GM18502 (cell line): ENCODE data around the gene SCRG1.
A peak's percentile ranks its signal among the peaks of the same experiment; 100 is the strongest.

Source experiments
- ATAC-seq: cut with Tn5 transposase; IDR thresholded peaks from one replicate; pipeline ENCODE4 v1.9.1; 2021; ENCODE audit warnings: mild to moderate bottlenecking; ENCODE audit not compliant: unreplicated experiment, poor library complexity

The SCRG1 gene

DNA sequence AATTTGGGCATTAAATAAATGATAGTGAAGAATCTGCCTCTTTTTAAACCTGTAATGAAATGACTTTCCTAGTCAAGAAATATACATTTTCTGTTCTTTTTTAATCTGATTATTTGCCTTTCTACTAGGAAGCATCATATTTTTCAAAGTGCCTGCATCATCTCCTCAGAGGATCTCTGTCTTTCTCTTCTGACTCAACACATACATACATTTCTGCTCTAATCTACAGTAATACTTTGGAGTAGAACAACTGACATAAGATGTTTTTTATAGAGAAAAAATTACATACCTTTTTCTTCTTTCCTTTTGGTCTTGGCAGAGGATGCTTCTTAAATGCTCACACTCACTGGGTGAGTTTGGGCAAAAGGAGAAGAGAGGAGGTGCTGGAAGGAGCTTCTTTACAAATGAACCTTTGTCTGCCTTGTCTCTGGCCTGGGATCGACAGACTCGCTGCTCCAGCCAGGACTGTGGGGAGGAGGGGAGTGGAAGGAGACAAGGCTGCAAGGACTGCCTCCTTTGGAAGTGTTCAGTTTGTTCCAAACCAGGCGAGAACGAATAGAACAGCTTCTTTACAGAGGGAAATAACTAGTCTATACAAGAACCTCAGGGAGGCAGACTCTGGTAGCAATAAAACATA is at the start of gene SCRG1:
Gene SCRG1 (minus strand): TSS at position 338 of the 637 bp plus-strand sequence. CDS start 7,702 bp downstream, outside the sequence.
- ATAC-seq: no peak

DNA sequence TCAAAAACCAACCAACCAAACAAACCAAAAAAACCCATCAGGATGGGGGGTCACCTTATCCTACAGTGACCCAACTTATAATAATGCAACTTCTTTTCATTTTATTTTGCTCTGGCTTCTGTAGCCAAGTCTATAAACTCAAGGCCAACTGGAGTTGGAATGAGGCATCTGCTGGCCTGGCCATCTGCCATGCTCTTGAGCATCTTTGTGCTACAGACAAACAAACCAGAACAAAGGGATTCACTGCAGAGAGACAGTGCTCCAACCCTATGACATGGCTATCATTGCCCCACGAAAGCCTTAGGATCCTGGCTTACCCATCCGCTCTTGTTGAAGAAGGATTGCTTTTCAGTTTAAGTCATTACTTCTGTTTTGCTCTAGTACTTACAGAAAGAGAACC is 49.2 kb upstream of the SCRG1 start:
- ATAC-seq: no peak

DNA sequence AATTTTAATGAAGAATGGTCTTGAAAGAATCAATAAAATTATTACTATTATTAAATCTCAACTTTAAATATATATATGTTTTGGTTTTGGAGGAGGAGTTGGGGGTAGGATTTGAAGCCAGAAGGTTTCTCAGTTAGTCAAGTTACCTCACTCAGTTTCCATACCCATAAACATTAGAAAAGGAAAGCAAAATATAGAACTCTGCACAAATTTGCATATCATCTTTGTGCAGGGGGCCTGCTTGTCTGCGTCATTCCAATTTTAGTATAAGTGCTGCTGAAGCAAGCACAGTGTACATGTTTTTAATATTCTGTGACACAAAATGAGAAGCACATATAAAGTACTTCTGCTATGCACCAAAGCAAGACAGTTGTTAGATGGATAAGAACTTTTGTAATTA is 47.5 kb upstream of the SCRG1 start:
- peak; percentile 95 for ATAC-seq

DNA sequence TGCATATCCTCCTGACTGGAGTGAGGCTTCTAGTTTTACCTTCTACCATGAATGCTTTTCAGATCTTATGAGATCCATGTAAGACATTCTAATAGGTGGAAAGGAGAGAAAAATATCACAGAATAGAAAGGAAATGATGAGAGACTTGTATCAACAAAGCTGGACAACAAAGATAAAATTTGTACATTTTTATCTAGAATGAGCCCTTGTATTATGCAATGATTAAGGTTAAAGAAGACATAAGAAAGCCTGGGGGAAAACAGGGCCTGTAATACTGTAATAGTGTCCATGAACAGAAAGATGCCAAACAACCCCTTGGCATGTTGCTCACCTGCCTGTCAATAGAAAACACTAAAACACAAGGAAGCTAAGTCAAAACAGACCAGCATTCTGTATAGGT is 44.2 kb upstream of the SCRG1 start:
- no peak for ATAC-seq

DNA sequence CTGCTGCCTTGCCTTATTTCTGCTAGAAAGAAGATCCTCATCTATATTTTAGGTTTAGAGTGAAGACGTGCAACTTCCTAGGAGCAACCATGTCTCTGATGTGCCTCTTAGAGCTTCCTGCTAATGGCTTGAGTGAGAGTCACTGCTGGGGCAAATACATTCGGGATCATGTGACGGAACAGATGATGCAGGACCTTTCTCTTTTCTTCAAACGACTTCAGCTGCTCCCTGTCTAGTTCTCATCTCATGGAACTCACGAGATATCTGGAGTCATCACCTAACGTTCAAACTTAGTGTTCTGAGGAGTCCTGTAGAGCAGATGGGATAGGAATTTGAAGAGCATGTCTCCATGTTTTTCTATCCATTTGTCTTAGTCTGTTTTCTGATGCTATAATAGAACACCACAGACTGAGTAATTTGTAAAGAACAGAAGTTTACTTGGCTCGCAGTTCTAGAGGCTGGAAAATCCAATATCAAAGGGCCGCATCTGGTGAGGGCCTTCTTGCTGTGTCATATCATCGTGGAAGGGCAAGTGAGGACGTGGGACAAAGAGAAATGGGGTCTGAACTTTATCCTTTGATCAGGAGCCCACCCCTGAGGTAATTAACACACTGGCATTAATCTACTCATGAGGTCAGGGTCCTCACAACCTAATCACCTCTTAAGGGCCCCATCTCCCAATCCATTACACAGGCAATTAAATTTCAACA is 43.5 kb upstream of the SCRG1 start:
- no peak for ATAC-seq

DNA sequence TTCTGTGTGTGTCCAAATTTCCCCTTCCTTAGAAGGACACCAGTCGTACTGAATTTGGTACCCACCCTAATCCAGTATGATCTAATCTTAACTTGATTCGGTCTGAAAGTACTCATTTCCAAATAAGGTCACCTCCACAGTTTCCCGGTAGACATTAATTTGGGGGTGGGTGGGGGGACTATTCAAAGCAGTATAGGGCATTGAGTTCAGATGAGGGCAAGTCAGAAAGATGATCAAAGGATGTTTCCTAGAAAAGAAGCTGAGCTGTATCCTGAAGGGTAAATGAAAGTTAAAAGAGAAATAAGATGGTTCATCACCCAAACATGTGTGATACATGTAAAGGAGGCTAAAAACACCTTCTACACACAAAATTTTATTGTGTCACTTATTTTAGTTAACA is 42.0 kb upstream of the SCRG1 start:
- no peak for ATAC-seq

DNA sequence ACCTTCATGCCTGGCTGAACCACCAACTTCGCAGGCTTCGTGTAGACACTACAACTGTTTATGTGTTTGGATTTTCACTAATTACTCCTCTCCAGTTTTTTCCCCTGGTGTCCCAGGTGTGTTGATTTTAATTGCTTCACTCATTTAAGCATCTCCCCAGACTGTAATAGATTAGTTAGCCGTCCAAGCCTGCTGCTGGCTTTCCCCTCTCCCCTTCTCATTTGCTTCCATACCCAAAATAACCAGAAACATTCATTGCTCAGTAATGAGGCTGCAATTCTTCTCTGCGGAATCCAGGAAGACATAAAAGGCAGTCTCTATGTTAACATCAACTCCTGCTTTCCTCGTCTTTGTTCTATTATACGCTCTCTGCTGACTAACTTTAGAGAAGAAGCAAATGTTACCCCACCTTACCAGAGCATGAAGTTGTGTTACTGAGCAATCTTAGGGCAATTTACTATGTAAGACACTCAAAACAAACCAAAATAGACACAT is 37.9 kb upstream of the SCRG1 start:
- ATAC-seq: no peak

DNA sequence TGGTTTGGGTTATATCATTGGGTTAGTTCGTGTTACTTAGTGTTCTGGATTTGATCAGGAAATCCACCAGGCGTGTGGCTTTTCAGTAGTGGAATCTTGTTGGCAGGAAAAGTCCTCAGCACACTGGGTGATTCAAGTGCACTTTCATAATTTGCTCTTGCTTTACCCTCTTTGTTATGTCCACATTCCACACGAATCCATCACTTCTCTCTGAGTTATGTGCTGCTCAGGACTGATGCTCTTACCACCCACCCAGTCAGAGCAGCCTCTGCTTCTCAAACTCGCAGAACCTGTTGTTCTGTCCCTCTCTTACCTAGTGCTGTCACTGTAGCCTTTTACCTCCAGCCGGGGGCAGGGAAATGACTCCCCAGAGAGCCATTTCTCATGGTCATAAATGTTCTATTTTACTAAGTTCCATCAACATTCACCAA is 37.2 kb upstream of the SCRG1 start:
- ATAC-seq: no peak

DNA sequence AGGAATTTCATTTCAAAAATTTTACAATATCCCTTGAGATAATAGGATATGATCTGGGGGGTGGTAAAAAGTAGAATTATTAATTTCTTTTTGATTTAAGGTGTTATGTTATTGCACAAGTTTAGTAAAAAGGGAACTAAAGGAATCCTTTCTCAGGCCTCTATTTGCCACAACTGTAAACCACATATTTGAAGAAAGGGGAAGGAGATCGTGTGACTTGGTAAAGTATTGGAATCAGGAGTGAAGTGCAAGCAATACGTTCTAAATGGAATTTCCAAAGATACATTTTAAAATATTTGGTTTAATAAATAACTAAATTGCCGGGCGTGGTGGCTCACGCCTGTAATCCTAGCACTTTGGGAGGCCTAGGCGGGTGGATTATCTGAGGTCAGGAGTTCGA is 35.3 kb upstream of the SCRG1 start:
- no peak for ATAC-seq

DNA sequence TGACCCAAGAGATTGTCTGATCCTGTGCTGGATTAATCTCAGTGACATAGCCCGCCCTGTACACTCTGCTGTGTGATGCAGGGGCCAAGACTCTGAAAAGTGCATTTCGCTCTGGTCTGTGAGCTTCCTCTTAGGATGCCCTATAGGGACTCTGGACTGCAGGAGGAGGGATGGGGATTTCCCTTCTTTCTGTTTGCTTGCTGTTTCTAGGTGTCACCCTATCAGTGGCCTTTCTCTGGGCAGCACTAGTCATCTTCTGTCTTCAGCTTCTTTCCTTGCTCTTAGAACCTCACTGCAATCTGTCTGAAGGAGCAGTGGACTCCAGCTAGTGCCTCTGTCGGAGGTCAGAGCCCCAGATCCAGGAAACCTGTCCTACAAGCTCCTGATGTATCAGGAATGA is 34.5 kb upstream of the SCRG1 start:
- ATAC-seq: no peak

DNA sequence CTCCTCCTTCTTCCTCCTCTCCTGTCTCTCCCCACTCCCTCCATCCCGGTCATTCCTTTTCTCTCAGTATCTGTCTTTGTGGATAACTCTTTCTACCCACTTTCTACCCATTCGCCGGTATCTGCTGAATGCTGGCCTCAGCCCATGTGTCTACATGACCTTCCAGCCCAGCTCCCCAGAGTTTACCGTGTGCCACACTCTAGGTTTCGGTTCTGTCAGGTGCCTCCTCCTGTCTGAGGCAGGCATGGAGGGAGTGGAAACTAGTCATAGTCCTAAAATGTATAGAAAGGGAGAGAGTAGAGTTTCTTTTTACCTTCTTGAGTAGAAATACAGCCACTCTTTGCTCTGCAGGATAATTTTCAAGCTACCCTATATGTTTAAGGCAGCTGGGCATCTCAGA is 33.5 kb upstream of the SCRG1 start:
- peak; percentile 86 for ATAC-seq

DNA sequence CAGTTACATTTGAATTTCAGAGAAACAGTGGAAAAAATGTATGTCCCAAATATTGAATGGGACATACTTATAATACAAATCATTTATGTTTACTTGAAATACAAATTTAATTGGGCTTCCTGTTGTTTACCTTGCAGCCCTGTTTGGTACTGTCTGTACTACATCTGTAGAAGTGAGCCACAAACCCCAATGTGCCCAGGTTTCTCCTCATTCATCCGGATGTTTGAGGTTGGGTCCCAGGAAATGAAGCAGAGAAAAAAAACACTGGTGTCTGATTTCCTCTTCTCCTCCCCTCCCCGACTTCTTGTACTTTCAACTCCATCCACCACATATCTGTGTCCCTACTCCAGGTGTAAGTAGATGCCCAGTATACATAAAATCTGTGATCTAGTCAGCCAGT is 27.1 kb upstream of the SCRG1 start:
- ATAC-seq: no peak

DNA sequence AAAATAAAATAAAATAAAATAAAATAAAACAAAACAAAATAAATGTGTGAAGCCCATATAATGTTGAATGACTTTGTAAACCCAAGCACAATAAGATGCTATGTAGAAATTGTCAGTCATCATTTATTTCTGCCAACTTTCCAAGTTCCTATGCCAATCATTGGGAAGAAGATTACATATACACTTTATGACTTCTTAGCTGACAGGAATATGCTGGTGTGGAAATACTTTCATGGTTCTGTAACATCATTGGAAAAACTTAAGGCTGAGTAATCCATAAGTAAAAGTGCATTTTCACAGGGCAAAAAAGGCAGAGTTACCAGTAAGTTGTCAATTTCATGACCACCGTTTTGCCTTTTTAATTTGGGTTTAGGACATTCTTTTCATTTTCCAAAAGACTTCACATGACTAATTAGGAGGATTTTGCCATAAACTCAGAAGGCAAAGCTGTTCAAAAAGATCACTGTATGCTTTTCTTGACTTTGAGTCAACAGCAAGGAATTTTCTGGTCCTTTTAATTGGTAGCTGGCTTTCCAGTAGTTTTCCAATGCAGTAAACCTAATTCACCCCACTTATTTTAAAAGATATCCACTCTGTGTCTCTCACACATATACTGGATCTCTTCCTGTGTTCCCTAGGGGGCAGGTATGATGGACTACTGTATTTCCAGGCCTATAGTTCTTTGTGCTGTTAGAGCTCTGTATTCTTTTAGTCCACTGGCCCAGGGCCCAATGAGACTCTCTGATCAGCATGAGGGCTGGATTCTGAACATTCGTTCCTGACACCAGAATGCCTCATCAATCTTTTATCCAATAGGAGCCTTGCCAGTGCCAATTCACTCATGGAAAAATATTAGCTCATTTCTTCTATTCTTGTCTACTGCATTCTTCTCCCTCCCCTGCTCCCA is 26.2 kb upstream of the SCRG1 start:
- no peak for ATAC-seq

DNA sequence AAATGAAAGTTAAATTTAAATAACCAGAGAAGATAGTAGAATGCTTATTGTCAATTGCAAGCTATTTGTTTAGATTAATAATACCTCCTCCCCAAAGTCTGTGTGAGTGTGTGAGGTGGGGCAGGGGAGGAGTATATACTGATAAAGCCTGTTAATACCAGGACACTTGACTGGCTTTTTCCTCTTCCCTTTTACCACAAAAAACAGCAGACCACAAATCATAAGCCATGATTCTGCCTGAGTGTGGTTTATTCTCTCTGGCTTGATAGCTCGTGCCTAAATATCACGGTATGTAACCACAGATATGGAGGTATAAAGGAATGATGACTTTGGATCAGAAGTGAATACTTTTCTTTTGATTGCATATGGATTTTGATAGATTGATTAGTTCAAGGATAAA is 21.9 kb upstream of the SCRG1 start:
- ATAC-seq: no peak

DNA sequence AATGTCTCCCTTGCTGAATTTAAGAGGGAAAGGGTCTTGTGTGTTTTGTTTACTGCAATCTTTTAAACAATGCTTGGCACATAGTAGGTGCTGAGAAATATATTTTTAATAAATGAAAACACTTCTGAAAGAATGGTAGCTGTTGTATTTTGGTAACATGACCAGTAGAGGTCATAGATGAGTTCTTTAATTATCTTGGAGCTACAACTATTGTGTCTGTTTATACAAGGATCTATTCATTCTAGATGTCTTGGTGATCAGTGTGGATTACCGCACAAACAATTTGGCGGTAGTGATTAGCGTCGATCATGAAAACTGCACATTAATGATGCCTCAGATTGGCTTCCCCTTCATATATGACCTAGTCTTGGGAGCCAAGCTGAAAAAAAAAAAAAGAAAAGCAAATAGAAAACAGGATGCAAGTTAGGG is 21.4 kb upstream of the SCRG1 start:
- peak; percentile 63 for ATAC-seq

DNA sequence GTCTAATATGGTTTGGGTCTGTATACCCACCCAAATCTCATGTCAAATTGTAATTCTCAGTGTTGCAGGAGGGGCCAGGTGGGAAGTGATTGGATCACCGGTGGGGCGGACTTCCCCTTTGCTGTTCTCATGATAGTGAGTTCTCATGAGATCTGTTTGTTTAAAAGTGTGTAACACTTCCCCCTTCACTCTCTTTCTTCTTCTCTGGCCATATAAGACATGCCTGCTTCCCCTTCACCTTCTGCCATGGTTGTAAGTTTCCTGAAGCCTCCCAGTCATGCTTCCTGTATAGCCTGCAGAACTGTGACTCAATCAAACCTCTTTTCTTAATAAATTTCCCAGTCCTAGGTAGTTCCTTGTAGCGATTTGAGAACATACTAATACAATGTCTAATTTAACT is 19.7 kb upstream of the SCRG1 start:
- no peak for ATAC-seq

DNA sequence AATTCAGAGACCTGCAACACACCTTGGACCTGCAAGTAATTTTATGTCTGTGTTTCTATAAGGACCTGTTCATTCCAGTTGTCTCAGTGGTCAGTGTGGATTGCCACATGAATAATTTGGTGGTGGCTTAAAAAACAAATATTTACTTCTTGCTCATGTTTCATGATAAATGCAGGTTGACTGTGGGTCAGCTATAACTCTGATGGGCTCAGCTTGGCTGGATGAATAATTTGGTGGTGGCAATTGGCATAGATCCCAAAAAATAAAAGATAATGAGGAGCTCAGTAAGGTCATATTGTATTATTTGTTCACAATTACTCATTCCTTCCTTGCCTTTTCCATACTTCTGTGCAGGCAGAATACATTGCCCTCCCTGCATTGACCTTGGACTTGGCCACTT is 18.9 kb upstream of the SCRG1 start:
- no peak for ATAC-seq

DNA sequence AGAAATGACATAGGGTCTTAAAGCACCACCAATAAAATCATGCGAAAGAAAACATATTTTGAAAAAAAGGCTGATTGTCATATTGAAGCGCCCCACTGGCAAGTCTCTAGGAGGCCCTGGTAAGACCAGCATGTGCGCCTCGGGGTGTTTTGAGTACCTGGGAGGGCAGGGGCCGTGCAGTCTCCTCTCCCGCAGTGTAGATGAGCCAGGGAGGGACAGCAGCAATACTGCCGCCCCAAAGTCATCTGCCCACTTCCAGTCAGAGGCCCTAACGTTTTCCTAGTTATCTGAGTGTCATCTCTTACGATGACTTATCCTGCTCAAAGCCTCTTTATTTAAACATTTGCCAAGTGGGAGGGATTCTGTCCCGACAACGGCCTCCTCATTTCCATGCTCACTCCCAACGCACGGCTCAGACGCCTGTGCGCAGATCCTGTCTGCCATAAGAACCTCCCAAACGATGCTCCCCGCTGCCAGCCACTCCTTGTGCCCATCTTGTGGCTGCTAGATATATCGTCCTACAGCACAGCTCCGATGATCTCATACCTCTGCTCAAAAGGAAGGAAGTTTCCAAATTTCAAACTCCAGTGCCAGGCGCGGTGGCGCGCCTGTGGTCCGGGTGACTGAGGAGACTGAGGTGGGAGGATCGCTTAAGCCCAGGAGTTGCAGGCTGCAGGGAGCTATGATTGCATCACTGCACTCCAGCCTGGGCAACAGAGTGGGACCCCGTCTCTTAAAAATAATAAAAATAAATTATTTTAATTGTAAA is 17.2 kb upstream of the SCRG1 start:
- no peak for ATAC-seq

DNA sequence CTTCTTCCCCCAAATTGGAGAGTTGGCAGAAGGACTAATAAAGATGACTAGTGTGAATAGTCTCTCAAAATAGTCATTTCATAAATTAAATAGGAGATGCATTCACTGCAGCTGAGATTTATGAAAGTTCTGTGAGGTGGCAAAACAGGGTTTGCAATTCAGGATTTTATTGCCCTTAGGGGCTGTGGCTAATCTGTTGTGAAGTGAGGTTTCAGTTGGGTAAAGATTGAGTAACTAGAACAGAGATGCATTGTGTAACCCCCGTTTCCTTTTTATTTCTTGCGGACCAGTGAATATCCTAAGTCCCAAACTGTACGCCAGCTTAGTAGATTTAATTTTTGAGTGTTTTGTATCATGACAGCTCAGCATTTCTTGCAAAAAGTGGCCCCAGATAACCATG is 16.2 kb upstream of the SCRG1 start:
- no peak for ATAC-seq

DNA sequence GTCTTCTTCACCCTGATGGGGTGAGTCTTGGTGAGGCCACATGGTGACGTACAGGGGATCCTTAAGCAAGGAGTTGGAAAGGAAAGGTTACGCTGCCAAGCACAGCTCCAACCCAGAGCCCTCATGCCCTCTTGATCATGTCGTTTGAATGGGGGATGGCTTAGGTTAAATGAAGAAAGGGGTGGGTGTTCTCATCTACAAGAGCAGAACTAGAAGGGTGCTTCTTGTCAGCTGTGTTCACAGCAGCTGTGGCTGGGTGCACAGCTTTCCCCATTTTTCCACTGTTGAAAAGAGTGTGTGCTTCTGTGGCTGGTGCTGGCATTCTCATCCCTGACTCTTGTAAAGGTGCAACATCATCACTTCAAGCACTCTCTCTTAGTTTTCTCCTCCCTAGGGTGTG is 15.5 kb upstream of the SCRG1 start:
- no peak for ATAC-seq
